ENCODE data around the gene HIGD1C. TPM values are rescaled to one million over a fixed set of nuclear protein-coding genes. Genes with fewer than 3 reads are reported as not detected.
"Not testable (repeated sequence)": the region's sequence is repeated elsewhere in the genome, so short reads cannot be mapped to it uniquely, and the experiment has no call there.

Gene HIGD1C
- total and polyA plus RNA-seq, 2 experiments from 2014 or later: not detected

GRCh38 chr12:51013441-51013840, 61.1 kb downstream of the HIGD1C start:
- TF ChIP-seq CTCF (IDR thresholded peaks at IDR 0.05; ENCODE audit: low read depth, low read length): no peak
- Histone ChIP-seq H3K4me1 (ENCODE audit: low read depth) (no peaks in the 10 kb centered on the region), H3K36me3 (peaks cover 1% of the 10 kb centered on the region), H3K4me3 (no peak overlapping the region), H3K9me3 (ENCODE audit: low read depth) (no peaks in the 10 kb centered on the region), H3K27ac (no peak overlapping the region), H3K27me3 (no peaks in the 10 kb centered on the region)
- DNase-seq (ENCODE audit: low read depth in 1 of 2, low spot score in 1 of 2): no peak

DNA sequence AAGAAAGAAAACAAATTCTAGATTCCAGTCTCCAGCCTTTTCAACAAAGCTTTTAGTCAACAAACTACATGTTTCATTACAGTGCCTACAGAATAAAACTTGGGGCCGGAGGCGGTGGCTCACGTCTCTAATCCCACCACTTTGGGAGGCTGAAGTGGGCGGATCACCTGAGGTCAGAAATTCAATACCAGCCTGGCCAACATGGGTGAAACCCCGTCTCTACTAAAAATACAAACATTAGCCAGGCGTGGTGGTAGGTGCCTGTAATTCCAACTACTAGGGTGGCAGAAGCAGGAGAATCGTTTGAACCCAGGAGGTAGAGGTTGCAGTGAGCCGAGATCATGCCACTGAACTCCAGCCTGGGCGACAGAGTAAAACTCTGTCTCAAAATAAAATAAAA, 62.1 kb downstream of the HIGD1C start:
- H3K27ac ChIP-seq; H3K9me3 ChIP-seq (ENCODE audit: low read depth); DNase-seq (ENCODE audit: low read depth in 1 of 2, low spot score in 1 of 2): not testable (repeated sequence)

DNA sequence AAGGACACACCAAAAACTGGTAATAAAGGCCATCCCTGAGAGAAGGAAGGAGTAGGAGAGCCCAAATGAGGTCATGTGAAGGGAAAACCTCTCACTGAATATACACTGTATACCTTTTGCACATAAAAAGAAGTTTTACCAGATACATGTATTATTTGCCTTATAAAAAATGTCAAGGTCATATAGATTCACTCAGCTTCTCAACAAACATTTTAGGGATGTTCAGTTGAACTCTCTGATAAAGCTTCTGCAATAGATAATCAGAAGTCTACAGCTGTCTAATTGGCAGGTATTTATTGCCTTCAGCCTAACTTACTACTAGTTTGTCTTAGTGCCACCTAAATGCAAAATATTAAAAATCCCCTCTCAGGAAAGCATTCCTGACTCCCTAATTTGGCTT, 65.1 kb downstream of the HIGD1C start:
- H3K27me3 ChIP-seq: no peaks in the 10 kb centered on the region
- H3K27ac ChIP-seq: no peak overlapping the region
- no peaks in the 10 kb centered on the region for H3K36me3 ChIP-seq
- no peak for DNase-seq (ENCODE audit: low read depth in 1 of 2, low spot score in 1 of 2)
- no peak overlapping the region for H3K4me3 ChIP-seq
- no peak for TF ChIP-seq CTCF (IDR thresholded peaks at IDR 0.05; ENCODE audit: low read depth, low read length)
- H3K4me1 ChIP-seq (ENCODE audit: low read depth): peaks cover 7% of the 10 kb centered on the region
- H3K9me3 ChIP-seq (ENCODE audit: low read depth): no peaks in the 10 kb centered on the region

More for the DNA sequence above, 62.1 kb downstream of the HIGD1C start:
- not testable (repeated sequence) for H3K36me3 ChIP-seq; H3K4me3 ChIP-seq; H3K4me1 ChIP-seq (ENCODE audit: low read depth); H3K27me3 ChIP-seq

GRCh38 chr12:51018956-51019355, 66.6 kb downstream of the HIGD1C start:
- no peaks in the 10 kb centered on the region for H3K36me3 ChIP-seq
- H3K9me3 ChIP-seq (ENCODE audit: low read depth): no peaks in the 10 kb centered on the region
- no peak overlapping the region for H3K27ac ChIP-seq
- DNase-seq (ENCODE audit: low read depth in 1 of 2, low spot score in 1 of 2): no peak
- H3K4me3 ChIP-seq: no peak overlapping the region
- TF ChIP-seq CTCF (IDR thresholded peaks at IDR 0.05; ENCODE audit: low read depth, low read length): no peak
- H3K27me3 ChIP-seq: no peaks in the 10 kb centered on the region
- H3K4me1 ChIP-seq (ENCODE audit: low read depth): peaks cover 10% of the 10 kb centered on the region

DNA sequence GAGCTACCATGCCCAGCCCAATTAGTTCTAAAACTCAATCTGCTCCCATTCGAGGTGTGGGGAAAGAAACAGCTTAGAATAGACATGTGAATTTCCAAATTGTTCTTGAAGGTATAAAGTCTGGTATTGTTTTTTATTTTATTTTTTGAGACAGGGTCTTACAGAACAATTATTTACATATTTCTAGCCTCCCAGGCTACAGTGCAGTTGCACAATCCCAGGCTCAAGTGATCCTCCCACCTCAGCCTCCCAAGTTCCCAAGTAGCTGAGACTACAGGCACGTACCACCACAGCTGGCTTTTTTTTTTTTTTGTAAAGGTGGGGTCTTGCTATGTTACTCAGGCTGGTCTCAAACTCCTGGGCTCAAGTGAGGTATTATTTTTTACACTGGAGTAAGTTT, 67.6 kb downstream of the HIGD1C start:
- H3K27me3 ChIP-seq: no peaks in the 10 kb centered on the region
- no peak for TF ChIP-seq CTCF (IDR thresholded peaks at IDR 0.05; ENCODE audit: low read depth, low read length)
- H3K27ac ChIP-seq: no peak overlapping the region
- no peak overlapping the region for H3K4me3 ChIP-seq
- H3K4me1 ChIP-seq (ENCODE audit: low read depth): peaks cover 20% of the 10 kb centered on the region
- no peak for DNase-seq (ENCODE audit: low read depth in 1 of 2, low spot score in 1 of 2)
- H3K9me3 ChIP-seq (ENCODE audit: low read depth): no peaks in the 10 kb centered on the region
- no peaks in the 10 kb centered on the region for H3K36me3 ChIP-seq

Other genes with a start within 250 kb of the HIGD1C start
- 14.4 and 21.2 TPM in 2 replicates for gene ATF1, start 188.4 kb upstream of the HIGD1C start, total RNA-seq
- 26.4 and 34.4 TPM in 2 replicates for gene ATF1, start 188.4 kb upstream of the HIGD1C start, polyA plus RNA-seq
- not detected in 2 replicates for gene TMPRSS12, start 109.6 kb upstream of the HIGD1C start, total RNA-seq
- not detected in 2 replicates for gene TMPRSS12, start 109.6 kb upstream of the HIGD1C start, polyA plus RNA-seq
- gene SLC11A2, start 73.8 kb downstream of the HIGD1C start, total RNA-seq: 26.9 and 30.5 TPM in 2 replicates
- gene SLC11A2, start 73.8 kb downstream of the HIGD1C start, polyA plus RNA-seq: 33.3 and 41.3 TPM in 2 replicates
- 30.3 and 47.3 TPM in 2 replicates for gene LETMD1, start 95.8 kb downstream of the HIGD1C start, total RNA-seq
- 23.5 and 33.5 TPM in 2 replicates for gene LETMD1, start 95.8 kb downstream of the HIGD1C start, polyA plus RNA-seq
- gene CSRNP2, start 131.1 kb downstream of the HIGD1C start, total RNA-seq: 19.0 and 21.1 TPM in 2 replicates
- gene CSRNP2, start 131.1 kb downstream of the HIGD1C start, polyA plus RNA-seq: 16.9 and 22.5 TPM in 2 replicates
- 8.2 and 12.2 TPM in 2 replicates for gene TFCP2, start 220.6 kb downstream of the HIGD1C start, total RNA-seq
- gene TFCP2, start 220.6 kb downstream of the HIGD1C start, polyA plus RNA-seq: 17.0 and 26.6 TPM in 2 replicates

Measured in cardiac muscle cell (in vitro differentiated cells and primary cell).